SK-N-SH (cell line): ENCODE measurements around the gene NBR1. TPM values are rescaled to one million over a fixed set of nuclear protein-coding genes. Genes with fewer than 3 reads are reported as not detected.
A peak's percentile ranks its signal among the peaks of the same experiment; 100 is the strongest.

Experiments used
- CTCF ChIA-PET: fragments of 300-600, 350-600 bp; formaldehyde crosslinking; extraction: SDS; loops from one replicate; lab custom pipeline; 2021; lab: Yijun Ruan, JAX
- POLR2A ChIA-PET: fragments of 350-600 bp; sonication (Branson Sonifier 250); formaldehyde crosslinking; extraction: SDS; loops from one replicate; lab custom pipeline; 2020; ENCODE audit warnings: antibody characterized with exemption, inconsistent platforms; lab: Yijun Ruan, JAX
- DNase-seq: peaks from one replicate; pipeline ENCODE4 v3.0.0; 2012
- H2AFZ ChIP-seq: fragments of 200-600 bp; sonication (generic); 2 replicates; pipeline ENCODE4 v1.8.1; 2016; ENCODE audit warnings: antibody characterized with exemption, mild to moderate bottlenecking, low read depth
- H3F3A ChIP-seq: fragments of 200-600 bp; sonication (generic); replicated peaks from 2 replicates; pipeline ENCODE3; 2016; ENCODE audit warnings: antibody characterized with exemption, mild to moderate bottlenecking; ENCODE audit not compliant: insufficient read depth
- H3K27ac ChIP-seq, 2 experiments: fragments of 200-500 bp in 1 of 2; fragments of 200-600 bp in 1 of 2; sonication (Bioruptor generic) in 1 of 2; sonication (generic), shearing (Covaris generic) in 1 of 2; 2 replicates each; pipeline versions ENCODE4 v1.5.1 to v1.6.1; 2014 to 2016; ENCODE audit warnings: low read depth in 2 of 2, inconsistent platforms in 1 of 2, low read length in 1 of 2, mild to moderate bottlenecking in 1 of 2, mixed read lengths in 1 of 2
- H3K27me3 ChIP-seq: fragments of 200-600 bp; sonication (generic), shearing (Covaris generic); 2 replicates; pipeline ENCODE4 v1.6.1; 2016; ENCODE audit warnings: mixed run types; ENCODE audit not compliant: insufficient read depth
- H3K36me3 ChIP-seq, 2 experiments: fragments of 200-500 bp in 1 of 2; fragments of 200-600 bp in 1 of 2; sonication (Bioruptor generic) in 1 of 2; sonication (generic) in 1 of 2; replicated peaks in 1 of 2; 2 replicates each; pipeline versions ENCODE3 to v1.5.1; 2014 to 2016; ENCODE audit warnings: low read length in 1 of 2, mild to moderate bottlenecking in 1 of 2; ENCODE audit not compliant: insufficient read depth in 2 of 2, control insufficient read depth in 1 of 2
- H3K4me1 ChIP-seq, 2 experiments: fragments of 200-500 bp in 1 of 2; fragments of 200-600 bp in 1 of 2; sonication (Bioruptor generic) in 1 of 2; sonication (generic), shearing (Covaris generic) in 1 of 2; 2 replicates each; pipeline versions ENCODE4 v1.5.1 to v1.6.1; 2014 to 2016; ENCODE audit warnings: low read depth in 1 of 2, low read length in 1 of 2, mixed run types in 1 of 2; ENCODE audit not compliant: insufficient read depth in 2 of 2, control insufficient read depth in 1 of 2
- H3K4me2 ChIP-seq: fragments of 200-600 bp; sonication (generic), shearing (Covaris generic); 2 replicates; pipeline ENCODE4 v1.6.1; 2017; ENCODE audit warnings: mixed run types
- H3K4me3 ChIP-seq, 2 experiments: fragments of 200-500 bp in 1 of 2; fragments of 200-600 bp in 1 of 2; sonication (Bioruptor generic) in 1 of 2; sonication (generic), shearing (Covaris generic) in 1 of 2; 2 replicates each; pipeline versions ENCODE4 v1.5.1 to v1.8.1; 2014 to 2016; ENCODE audit warnings: low read depth in 2 of 2, inconsistent platforms in 1 of 2, low read length in 1 of 2, mild to moderate bottlenecking in 1 of 2, mixed read lengths in 1 of 2, moderate library complexity in 1 of 2
- H3K79me2 ChIP-seq: fragments of 200-600 bp; sonication (generic); 2 replicates; pipeline ENCODE4 v1.8.1; 2017; ENCODE audit warnings: mild to moderate bottlenecking; ENCODE audit not compliant: insufficient read depth
- H3K9ac ChIP-seq: fragments of 200-600 bp; sonication (generic); 2 replicates; pipeline ENCODE4 v1.6.1; 2017; ENCODE audit warnings: mixed run types
- H3K9me2 ChIP-seq: fragments of 200-600 bp; sonication (generic); 2 replicates; pipeline ENCODE4 v1.6.1; 2017; ENCODE audit warnings: mixed run types
- H3K9me3 ChIP-seq: fragments of 200-600 bp; sonication (generic); 2 replicates; pipeline ENCODE4 v1.6.1; 2017; ENCODE audit warnings: mixed run types, mild to moderate bottlenecking, moderate library complexity
- H4K20me1 ChIP-seq: fragments of 200-600 bp; sonication (generic); 2 replicates; pipeline ENCODE4 v1.6.1; 2017; ENCODE audit warnings: mild to moderate bottlenecking, mixed run types; ENCODE audit not compliant: insufficient read depth
- CHD2 ChIP-seq: fragments of 150-350 bp; IDR thresholded peaks from 2 replicates; pipeline ENCODE4 v1.6.1; 2018; ENCODE audit warnings: low read length; ENCODE audit not compliant: partially characterized antibody
- ELF1 ChIP-seq: IDR thresholded peaks from 2 replicates; pipeline ENCODE4 v1.4.0; 2012
- FOXJ3 ChIP-seq: sonication (generic); formaldehyde crosslinking; IDR thresholded peaks from 2 replicates; pipeline ENCODE4 v1.5.1; 2020; ENCODE audit warnings: mild to moderate bottlenecking, missing genetic modification reagents
- GABPA ChIP-seq: IDR thresholded peaks from 2 replicates; pipeline ENCODE4 v1.4.0; 2012; ENCODE audit warnings: low read depth, mild to moderate bottlenecking
- GATA2 ChIP-seq: sonication (generic); formaldehyde crosslinking; IDR thresholded peaks from 2 replicates; pipeline ENCODE4 v1.5.0; 2020; ENCODE audit warnings: mild to moderate bottlenecking, missing genetic modification reagents
- IRF3 ChIP-seq: fragments of 150-350 bp; IDR thresholded peaks from 2 replicates; pipeline ENCODE4 v1.6.1; 2016; ENCODE audit warnings: mild to moderate bottlenecking, low read depth, low read length
- JUND ChIP-seq: IDR thresholded peaks from 2 replicates; pipeline ENCODE4 v1.4.0; 2012
- MEF2A ChIP-seq: IDR thresholded peaks from 2 replicates; pipeline ENCODE4 v1.4.0; 2012; ENCODE audit warnings: low read depth, borderline replicate concordance
- MXI1 ChIP-seq: IDR thresholded peaks from 2 replicates; pipeline ENCODE4 v1.6.1; 2012; ENCODE audit warnings: mild to moderate bottlenecking, low read depth, low read length, improper control_type of control experiment
- NRF1 ChIP-seq: IDR thresholded peaks from 2 replicates; pipeline ENCODE4 v1.6.1; 2012; ENCODE audit warnings: low read depth, mild to moderate bottlenecking, low read length
- PBX3 ChIP-seq: IDR thresholded peaks from 2 replicates; pipeline ENCODE4; 2012
- POLR2AphosphoS5 ChIP-seq: IDR thresholded peaks from 2 replicates; pipeline ENCODE4 v1.6.1; 2012; ENCODE audit warnings: low read depth, low read length
- RAD21 ChIP-seq: IDR thresholded peaks from 2 replicates; pipeline ENCODE4 v1.6.1; 2012; ENCODE audit warnings: mild to moderate bottlenecking, low read length
- RFX5 ChIP-seq: IDR thresholded peaks from 2 replicates; pipeline ENCODE4 v1.6.1; 2012; ENCODE audit warnings: mild to moderate bottlenecking, improper control_type of control experiment, low read length
- SIN3A ChIP-seq: IDR thresholded peaks from 2 replicates; pipeline ENCODE4 v1.6.1; 2012; ENCODE audit warnings: low read depth, mild to moderate bottlenecking, low read length, moderate library complexity, borderline replicate concordance
- SMC3 ChIP-seq: IDR thresholded peaks from 2 replicates; pipeline ENCODE4 v1.6.1; 2012; ENCODE audit warnings: low read depth, low read length, improper control_type of control experiment
- TAF1 ChIP-seq: IDR thresholded peaks from 2 replicates; pipeline ENCODE4 v1.6.1; 2012; ENCODE audit warnings: low read depth, mild to moderate bottlenecking, low read length, moderate library complexity, borderline replicate concordance
- TEAD4 ChIP-seq: IDR thresholded peaks from 2 replicates; pipeline ENCODE4 v1.4.0; 2012; ENCODE audit warnings: mild to moderate bottlenecking, borderline replicate concordance; ENCODE audit not compliant: insufficient read depth
- YY1 ChIP-seq: IDR thresholded peaks from 2 replicates; pipeline ENCODE4 v1.4.0; 2012; ENCODE audit warnings: low read depth, mild to moderate bottlenecking
- WGBS: methylation state at CpG from one replicate; pipeline ENCODE4 v1.1.6; 2017; ENCODE audit warnings: low lambda C conversion rate; 5-methylcytosine and 5-hydroxymethylcytosine counted together
- polyA plus RNA-seq, 3 experiments: library from polyadenylated mRNA; depleted of rRNA; stranded (reverse); fragments of >200 nt; gene quantifications; 2 replicates each; pipeline ENCODE4 v1.2.3, GENCODE V29; 2012

The NBR1 gene
- 41.4 and 62.5 TPM in 2 replicates for polyA plus RNA-seq (2012; rRNA removed)
- 45.4 and 53.2 TPM in 2 replicates for polyA plus RNA-seq (2012; cell fraction: cytosol; rRNA removed)
- polyA plus RNA-seq (2012; cell fraction: nucleus; rRNA removed) = 21.3 and 40.4 TPM in 2 replicates

- Histone ChIP-seq H3K9me2 (no peaks in the 10 kb centered on the region), H3F3A (peaks cover 40% of the 10 kb centered on the region), H4K20me1 (no peaks in the 10 kb centered on the region), H3K27ac (peak within 1 kb of the TSS; percentile 96 to 97), H3K27me3 (no peaks in the 10 kb centered on the region), H3K9me3 (no peaks in the 10 kb centered on the region), H3K36me3 (peaks cover 4 to 6% of the 10 kb centered on the region in 2 experiments), H3K4me1 (peaks cover 0 to 4% of the 10 kb centered on the region in 2 experiments; a peak in 2 of 4 replicates), H3K4me3 (peak within 1 kb of the TSS; percentile 78 to 89), H2AFZ (peak within 1 kb of the TSS; percentile 83), H3K79me2 (peaks cover 68% of the 10 kb centered on the region), H3K9ac (peak within 1 kb of the TSS; percentile 89), H3K4me2 (peak within 1 kb of the TSS; percentile 90)
- TF ChIP-seq PBX3 (peak; percentile 99), RAD21 (no peak), SIN3A (peak; percentile 33; the same call in 1 of the 2 replicates), JUND (no peak), YY1 (peak; percentile 87), MEF2A (no peak), GABPA (peak; percentile 38; the same call in 1 of the 2 replicates), TEAD4 (no peak), NRF1 (peak; percentile 35), IRF3 (peak; percentile 61; the same call in 1 of the 2 replicates), MXI1 (peak; percentile 51; the same call in 1 of the 2 replicates), POLR2AphosphoS5 (peak; percentile 77), GATA2 (CRISPR knock-in tag) (no peak), ELF1 (no peak), RFX5 (0 out of 2 replicates have a peak, but pooled peaks have one; percentile 42), CHD2 (peak; percentile 89), TAF1 (peak; percentile 63; the same call in 1 of the 2 replicates), FOXJ3 (CRISPR knock-in tag) (0 out of 2 replicates have a peak, but pooled peaks have one; percentile 27), SMC3 (no peak)
- peak; percentile 90 for DNase-seq
- ChIA-PET CTCF (interaction anchor here (1.1 to 1.6 kb wide), 3 partner anchors 147 to 347 kb away, joined by 3 to 9 read pairs (median 3); partner anchors contain the start of genes BECN1 and RPL27), POLR2A (interaction anchor here (0.6 to 2.2 kb wide), 4 partner anchors 145 to 287 kb away, joined by 3 to 16 read pairs (median 8); partner anchors contain the start of gene RND2)
- WGBS = under 1% methylated on average over 32 of the region's 41 CpGs
Measured at GRCh38 chr17:43170766-43171585, at the start of gene NBR1. NBR1 (plus strand) TSS chr17:43171214; CDS start chr17:43175800, 4,586 bp downstream.
